NCI-H2081 (cell line): ENCODE measurements around the gene TTC7B.

Experiments
- DNase-seq, 2 experiments: peaks; one replicate each; lab custom pipeline; 2025; lab: John Stamatoyannopoulos, UW

The TTC7B gene

GRCh38 chr14:90805662-90806540 lies 10.3 kb downstream of the TTC7B start:
- DNase-seq, result no peak

GRCh38 chr14:90805084-90805391 lies 11.2 kb downstream of the TTC7B start:
- no peak for DNase-seq

GRCh38 chr14:90804292-90805083 lies 11.7 kb downstream of the TTC7B start:
- no peak for DNase-seq

GRCh38 chr14:90803249-90803648 lies 13.0 kb downstream of the TTC7B start:
- DNase-seq, result no peak

- DNase-seq, result no peak
Measured at GRCh38 chr14:90799420-90799819, 16.8 kb downstream of the TTC7B start.

- no peak for DNase-seq
Measured at GRCh38 chr14:90797919-90798318, 18.3 kb downstream of the TTC7B start.

GRCh38 chr14:90797451-90797850 lies 18.8 kb downstream of the TTC7B start:
- no peak for DNase-seq

GRCh38 chr14:90796329-90796728 lies 19.9 kb downstream of the TTC7B start:
- DNase-seq, result no peak

GRCh38 chr14:90795744-90796143 lies 20.5 kb downstream of the TTC7B start:
- DNase-seq, result no peak

- DNase-seq, result no peak
Measured at GRCh38 chr14:90791486-90791885, 24.7 kb downstream of the TTC7B start.

GRCh38 chr14:90788031-90788430 lies 28.2 kb downstream of the TTC7B start:
- DNase-seq, result no peak

GRCh38 chr14:90785876-90786450 lies 30.3 kb downstream of the TTC7B start:
- DNase-seq, result no peak

GRCh38 chr14:90785471-90785870 lies 30.8 kb downstream of the TTC7B start:
- DNase-seq, result no peak

GRCh38 chr14:90784621-90785270 lies 31.5 kb downstream of the TTC7B start:
- DNase-seq, result no peak

- DNase-seq, result no peak
Measured at GRCh38 chr14:90783344-90783743, 32.9 kb downstream of the TTC7B start.

- DNase-seq, result no peak
Measured at GRCh38 chr14:90782892-90783291, 33.3 kb downstream of the TTC7B start.

GRCh38 chr14:90781876-90782275 lies 34.4 kb downstream of the TTC7B start:
- no peak for DNase-seq

- DNase-seq, result no peak
Measured at GRCh38 chr14:90781344-90781761, 34.9 kb downstream of the TTC7B start.

- no peak for DNase-seq
Measured at GRCh38 chr14:90780519-90780918, 35.7 kb downstream of the TTC7B start.

- DNase-seq, result peak in 1 of 2 experiments; percentile 8
Measured at GRCh38 chr14:90778571-90779255, 37.5 kb downstream of the TTC7B start.

- DNase-seq, result no peak
Measured at GRCh38 chr14:90777830-90778485, 38.3 kb downstream of the TTC7B start.
